ENCODE measurements around the gene BAK1.
A peak's percentile ranks its signal among the peaks of the same experiment; 100 is the strongest.

BAK1 gene

DNA sequence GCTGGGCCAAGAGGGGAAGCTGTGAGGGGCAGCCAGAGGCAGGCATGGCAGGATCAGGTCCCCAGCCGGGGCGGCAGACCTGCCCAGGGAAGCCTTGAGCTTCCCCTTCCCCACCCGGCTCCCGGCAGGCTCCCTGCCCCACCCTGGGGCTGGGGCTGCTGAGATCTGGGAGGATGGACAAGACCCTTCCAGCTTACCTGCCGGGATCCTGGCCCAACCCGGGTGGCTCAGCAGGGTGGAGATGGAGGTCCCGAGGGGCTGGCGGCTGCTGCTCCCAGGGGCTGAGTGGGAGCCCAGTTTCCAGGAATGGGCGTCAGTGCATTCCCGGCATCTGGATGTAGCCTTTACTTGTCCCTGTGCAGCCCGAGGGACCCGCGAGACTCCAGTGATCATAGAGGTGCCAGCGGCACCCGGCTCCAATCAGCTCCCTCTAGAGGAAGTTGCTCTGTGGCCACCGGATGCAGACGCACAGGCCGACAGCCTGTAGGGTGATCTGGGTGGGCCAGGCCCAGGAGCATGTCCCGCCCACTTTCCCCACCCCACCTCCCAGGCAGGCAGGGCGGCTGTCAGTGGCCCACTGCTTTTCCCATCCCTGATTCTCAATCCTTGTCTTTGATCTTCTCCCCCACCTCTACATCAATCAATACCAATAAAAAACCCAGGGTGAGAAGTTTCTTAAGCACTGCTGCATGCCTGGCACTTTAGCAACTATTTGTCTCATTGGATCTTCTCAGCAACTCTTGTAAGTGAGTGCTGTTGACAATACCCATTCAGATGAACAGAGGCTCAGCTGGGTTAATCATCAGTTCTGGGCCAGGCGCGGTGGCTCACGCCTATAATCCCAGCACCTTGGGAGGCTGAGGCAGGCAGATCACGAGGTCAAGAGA is at the start of gene BAK1:
TSS of gene BAK1 (minus strand) at position 449 of the 887 bp plus-strand sequence. CDS start 2,672 bp downstream, outside the sequence.
- DNase-seq (ENCODE audit: low read depth, low spot score) = peak; percentile 95

DNA sequence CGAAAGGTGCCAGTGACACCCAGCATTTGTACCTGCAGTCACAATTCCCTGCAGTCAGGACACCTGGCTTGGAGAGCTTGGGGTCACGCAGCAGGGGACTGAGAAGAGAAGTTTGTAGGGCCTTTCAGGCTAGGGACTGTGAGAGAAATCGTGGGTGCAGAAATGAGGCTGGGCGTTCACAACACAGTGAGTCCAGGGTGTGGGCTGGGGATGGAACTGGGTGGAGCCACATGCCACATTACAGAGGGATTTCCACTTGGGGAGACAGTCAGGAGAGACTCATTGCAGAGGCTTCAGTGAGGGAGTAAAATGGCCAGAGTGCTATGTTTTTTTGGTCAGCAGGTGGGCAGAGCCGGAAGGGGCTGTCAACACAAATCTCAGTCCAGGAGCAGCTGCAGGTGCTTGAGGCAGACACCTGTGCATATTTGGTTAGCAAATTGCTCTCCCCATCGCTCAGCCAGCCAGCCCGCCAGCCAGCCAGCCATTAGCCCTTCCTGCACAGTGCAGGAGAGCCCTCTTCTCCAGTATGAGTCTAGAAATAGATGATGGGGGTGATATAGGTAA is 48.4 kb upstream of the BAK1 start:
- DNase-seq (ENCODE audit: low read depth, low spot score) = no peak

DNA sequence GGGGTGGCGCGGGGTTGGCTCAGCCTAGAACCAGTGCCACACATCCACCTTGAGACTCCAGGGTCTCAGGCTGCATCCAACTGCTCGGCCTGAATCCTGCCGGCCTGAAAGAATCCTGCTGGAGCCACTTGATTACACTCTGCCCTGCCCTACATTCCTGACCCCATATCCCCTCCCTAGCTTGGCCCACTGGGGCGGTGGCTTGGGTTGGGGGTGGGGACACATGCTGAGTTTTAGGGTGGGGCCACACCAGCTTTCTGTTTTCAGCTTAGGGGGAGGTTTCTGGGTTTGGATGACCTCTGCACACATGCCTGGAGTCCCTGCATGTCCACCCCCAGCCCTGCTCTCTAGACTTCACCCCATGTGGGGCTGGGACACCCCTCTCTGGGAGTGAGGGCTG is 47.8 kb upstream of the BAK1 start:
- no peak for DNase-seq (ENCODE audit: low read depth, low spot score)

DNA sequence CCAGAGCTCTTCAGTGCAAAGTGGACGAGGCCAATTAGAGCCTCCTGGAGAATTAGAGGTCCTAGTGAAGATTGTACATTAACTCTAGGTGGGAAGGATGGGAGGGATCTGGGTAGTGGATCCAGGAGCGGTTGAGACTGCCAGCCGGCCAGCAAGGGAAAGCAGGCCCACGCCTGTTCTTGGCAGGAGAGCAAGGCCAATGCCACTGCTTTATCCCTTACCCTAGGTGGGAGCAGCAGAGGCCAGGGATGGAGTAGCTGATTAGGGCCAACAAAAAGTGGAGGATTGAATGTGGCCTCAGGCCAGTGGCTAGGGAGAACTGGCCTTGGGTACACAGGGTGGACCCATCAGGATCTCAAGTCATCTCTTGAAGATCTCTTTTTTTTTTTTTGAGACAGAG is 44.8 kb upstream of the BAK1 start:
- no peak for DNase-seq (ENCODE audit: low read depth, low spot score)

DNA sequence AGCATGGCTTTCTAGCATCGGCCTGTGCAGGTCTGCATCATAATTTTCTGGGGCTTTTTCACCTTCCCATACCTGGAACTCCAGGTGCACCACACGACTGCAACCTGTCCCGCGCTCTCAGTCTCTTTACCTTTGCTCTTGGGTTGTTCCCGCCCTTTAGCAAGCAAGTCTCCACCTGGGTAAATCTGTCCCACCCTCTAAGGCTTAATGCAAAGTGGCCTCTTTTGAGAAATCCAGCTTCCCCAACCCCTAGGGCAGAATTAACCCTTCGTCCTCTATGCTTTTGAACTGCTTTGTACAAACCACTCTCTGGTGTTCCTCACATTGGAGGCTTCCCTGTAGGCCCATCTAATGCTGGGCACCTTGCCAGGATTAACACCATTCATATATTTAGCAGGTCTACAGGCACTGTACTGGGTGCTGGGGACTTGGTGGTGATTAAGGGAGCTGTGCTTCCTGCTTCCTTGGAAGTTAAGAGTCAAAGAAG is 43.9 kb upstream of the BAK1 start:
- DNase-seq (ENCODE audit: low read depth, low spot score) = no peak

DNA sequence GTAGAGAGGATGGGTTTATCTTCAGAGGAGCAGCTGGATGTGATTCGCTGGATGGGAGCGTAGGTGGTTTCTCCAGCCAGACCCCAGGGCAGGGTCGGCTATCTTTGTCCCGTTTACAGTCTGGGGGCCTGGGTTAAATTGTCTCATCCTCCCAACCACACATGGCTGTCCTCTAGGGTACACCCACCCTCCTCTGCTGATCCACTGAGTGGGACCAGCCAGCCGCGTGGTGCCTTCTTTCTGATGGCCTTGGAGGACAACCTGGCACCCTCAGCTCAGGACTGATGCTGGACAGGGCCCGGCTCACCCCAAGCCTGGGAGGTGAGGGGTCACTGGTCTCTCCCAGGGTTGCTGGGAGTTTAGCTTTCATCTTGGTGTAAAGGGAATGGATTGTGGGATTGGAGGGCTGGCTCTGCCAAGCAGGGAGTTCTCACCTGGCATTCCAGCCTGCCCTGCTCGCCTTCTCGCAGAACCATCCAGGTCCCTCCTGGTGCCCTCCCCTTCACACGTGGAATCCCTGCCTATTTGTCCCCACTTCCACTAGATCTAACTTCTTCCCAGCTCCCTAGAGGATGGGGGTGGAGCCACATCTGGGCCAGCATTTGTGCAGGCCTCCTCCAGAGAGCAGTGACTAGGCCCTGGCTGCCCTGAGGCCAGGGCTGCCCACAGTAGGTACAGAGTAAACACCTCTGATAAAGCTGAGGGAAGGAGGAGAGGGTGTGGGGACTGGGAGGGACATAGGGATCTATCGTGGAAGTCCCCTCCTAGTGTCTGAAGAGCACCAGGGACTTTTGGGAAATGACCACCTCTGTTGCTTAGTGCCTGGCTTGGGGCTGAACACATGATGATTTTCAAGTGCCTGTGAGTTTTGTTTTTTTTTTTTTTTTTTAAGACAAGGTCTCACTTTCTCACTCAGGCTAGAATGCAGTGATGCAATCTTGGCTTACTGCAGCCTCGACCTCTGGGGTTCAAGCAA is 42.7 kb upstream of the BAK1 start:
- DNase-seq (ENCODE audit: low read depth, low spot score) = peak; percentile 71

DNA sequence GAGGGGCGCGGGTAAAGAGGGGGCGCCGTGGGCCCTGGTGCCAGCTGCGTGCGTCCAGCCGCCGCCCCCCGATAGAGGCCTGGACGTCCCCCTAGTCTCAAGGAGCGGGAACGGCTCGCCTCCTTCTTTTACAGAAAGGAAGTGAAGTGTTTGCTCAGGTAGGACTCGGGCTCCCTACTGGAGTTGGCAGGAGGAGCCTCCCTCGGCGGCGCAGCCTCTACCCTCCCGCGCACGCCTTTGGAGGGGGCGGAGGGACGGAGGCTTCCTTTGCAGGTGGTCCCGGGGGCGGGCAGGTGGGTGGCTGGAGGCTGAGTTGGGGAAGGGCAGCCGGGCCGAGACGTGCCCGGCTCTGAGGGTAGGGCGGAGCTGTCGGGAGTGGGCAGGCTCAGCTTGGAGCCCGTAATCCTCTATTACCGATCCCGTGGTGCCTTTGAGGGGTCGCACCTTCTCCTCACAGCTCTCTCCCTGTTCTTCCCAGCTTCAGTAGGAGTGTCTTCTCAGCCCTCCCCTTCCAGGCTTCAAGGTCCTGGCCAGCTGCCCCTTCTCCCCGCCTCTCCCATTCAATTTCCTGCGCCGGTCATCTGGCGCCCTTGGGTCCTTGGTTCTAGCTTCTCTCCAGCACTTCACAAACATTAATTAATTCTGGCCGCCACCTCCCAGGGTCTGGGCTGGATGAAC is 41.8 kb upstream of the BAK1 start:
- DNase-seq (ENCODE audit: low read depth, low spot score) = no peak

DNA sequence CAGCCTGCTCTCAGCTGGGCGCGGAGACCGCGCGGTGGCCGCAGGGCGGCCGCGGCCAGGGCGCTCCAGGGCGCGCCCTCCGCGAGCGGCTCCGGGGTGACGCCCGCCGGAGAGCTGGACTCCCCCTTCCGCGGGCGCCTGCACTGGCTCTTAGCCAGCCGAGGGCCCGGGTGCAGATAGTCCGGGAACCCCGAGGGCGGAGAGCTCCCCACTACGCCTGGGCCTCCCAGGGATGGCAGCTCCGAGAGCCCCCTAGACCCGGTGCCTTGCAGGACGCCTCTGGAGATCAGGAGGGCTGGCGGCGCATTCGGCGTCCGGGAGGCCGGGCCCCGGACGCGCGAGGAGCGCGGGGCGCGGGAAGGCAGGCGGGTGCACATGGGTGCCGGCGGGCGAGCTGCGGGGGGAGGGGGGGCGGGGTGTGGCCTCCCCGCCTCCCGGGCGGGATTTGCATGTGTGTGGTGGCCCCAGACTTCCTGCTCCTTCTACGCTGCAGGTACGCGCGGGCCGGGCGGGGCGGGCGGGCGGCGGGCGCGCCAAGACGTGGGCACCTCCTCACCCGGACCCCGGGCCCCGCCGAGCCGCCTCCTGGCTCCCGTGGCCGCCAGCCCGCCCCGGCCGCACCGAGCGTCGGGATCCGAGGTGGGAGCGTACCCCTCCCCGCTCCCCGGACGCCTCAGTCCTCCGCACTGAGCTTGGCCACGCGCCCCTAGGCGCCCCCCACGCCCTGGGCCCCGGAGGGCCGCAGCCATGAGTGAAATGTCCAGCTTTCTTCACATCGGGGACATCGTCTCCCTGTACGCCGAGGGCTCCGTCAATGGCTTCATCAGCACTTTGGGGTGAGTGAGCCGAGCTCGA is 41.0 kb upstream of the BAK1 start, which contains the start of gene ITPR3:
TSS of gene ITPR3 (plus strand) at position 467 of the 855 bp plus-strand sequence. CDS start at position 748, 281 bp downstream.
- no peak for DNase-seq (ENCODE audit: low read depth, low spot score)

DNA sequence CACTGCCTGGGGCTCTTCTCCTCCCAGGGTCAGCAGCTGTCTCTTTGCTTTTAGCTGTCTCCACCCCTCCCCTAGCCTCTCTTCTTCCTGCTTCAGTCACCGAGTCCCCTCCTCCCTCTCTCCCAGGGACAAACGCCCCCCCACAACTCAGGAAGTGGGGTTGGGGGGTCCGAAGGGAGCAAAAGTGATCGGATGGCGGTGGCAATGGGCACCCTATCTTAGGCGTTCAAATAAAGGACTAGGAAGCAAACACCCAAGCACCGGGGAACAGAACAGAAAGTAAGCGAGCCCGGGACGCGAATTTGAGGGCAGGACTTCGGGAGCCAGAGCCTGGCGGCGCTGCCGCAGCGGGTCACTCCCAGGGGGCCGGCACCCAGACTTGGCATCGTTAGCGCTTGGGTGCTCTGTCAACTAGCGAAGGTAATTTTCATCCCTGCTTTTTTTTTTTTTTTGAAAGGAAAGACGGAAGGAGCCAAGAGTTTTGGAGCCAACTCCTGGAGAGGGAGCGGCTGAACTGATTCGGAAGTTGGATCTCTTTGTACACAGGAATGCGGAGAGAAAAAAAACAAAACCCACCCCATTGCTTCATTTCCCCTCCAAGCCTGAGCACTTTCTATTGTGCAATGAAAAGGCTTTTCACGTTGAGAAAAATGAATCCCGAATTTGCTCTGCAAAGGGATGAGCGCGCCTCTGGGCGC is 40.2 kb upstream of the BAK1 start:
- no peak for DNase-seq (ENCODE audit: low read depth, low spot score)

DNA sequence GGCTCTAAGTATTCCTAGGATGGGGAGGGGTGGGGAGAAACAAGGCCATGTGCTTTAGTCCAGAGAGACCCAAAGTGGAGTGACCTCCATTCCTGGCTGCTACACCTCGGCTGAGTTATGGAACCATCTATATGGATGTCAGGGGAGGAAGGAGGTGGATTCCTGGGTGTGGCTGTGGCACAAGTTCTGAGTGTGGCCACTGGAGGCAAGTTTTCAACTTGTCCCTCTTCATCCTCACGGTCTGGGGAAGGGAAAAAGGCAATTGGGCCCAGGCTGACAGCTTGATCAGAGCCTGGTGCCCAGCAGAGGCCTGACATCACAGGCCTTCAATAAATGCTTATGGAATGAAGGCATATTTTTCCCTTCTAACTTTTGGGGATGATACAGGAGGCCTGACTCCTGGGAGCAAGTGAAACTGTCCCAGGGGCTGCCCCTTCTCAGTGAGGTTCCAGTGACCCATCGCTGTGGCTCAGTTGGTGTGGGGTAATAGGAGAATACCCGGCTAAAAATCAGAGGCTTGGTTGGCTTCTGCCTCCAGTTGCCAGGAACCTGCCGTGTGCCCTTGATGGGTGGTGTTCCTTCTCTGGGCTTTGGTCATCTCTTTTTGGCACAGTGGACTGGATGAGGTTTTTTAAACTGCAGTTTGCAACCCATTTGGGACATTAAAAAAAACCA is 39.2 kb upstream of the BAK1 start:
- no peak for DNase-seq (ENCODE audit: low read depth, low spot score)

DNA sequence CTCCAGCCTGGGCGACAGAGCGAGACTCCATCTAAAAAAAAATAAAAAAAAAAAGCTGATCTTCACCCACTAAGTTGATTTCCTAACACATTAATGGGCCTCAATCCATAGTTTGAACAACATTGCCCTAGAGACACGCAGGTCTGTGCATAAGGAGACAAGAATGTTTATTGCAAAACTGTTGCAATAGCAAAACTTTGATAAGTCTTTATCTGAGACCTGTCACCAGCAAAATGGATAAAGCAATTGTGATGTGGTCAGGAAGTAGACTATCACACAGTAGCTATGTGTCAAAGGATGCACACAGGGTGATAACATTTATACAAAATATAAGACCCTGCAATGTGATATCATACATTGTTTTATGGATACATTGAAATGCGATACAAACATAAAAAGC is 36.8 kb upstream of the BAK1 start:
- no peak for DNase-seq (ENCODE audit: low read depth, low spot score)

DNA sequence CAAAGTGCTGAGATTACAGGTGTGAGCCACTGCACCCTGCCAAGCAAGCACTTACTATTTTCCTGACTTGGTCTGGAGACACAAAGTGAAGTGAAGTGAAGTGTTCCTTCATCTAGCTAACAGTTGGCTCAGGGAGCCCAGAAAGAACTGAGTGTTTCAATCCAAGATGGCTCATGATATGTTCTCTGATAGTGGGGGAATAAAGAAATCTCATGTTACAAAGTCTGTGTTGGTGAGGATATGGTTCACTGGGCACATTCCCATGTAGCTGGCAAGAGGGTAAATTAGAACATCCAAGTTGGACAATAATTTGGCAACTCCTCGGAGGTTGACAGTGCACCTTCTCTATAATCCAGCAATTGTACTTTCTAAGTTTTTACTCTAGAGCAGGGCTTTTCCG is 36.0 kb upstream of the BAK1 start:
- no peak for DNase-seq (ENCODE audit: low read depth, low spot score)

DNA sequence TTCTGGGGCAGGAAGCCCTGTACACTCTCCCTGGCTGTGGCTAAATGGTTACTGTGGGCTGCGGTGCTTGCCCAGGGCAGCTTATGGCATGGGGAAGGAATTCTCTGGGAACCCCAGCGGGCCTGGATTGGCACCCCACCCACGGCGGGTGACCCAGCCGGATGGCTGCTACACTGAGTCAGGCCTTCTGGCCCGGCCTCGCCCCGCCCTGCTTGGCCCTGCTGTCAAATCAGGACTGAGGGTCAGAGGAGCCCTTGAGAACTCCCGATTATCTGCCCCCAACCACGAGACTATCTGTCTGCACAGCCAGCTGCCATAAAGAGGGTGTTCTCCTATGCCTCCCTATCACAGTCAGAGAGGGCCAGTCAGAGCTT is 33.7 kb upstream of the BAK1 start:
- DNase-seq (ENCODE audit: low read depth, low spot score) = no peak

DNA sequence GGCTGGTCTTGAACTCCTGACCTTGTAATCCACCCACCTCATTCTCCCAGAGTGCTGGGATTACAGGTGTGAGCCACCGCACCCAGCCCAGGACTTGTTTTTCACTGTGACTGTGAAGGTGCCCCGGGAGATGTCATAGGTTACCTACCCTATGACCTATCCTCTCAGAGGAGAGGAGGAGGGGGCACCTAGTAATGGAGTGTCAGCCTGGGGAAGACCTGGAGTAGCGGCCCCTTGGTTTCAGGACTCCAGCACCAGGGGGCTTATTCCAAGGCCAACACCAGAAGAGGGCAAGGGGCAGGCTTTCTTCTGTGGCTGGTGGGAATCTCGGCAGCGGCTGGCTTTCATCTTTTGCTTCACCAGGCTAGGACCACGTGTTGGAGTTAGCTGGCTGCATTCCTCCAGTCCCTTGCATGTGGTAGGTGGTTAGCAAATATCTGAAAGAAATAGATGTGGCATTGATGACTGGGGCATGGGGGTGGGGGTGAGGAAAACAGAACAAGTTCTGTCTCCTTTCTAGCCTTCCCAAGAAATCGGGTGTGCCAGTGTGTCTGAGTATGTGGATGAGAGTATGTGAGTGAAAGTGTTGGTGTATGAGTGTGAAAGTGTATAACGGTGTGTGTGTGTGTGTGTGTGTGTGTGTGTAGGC is 33.2 kb upstream of the BAK1 start:
- no peak for DNase-seq (ENCODE audit: low read depth, low spot score)

DNA sequence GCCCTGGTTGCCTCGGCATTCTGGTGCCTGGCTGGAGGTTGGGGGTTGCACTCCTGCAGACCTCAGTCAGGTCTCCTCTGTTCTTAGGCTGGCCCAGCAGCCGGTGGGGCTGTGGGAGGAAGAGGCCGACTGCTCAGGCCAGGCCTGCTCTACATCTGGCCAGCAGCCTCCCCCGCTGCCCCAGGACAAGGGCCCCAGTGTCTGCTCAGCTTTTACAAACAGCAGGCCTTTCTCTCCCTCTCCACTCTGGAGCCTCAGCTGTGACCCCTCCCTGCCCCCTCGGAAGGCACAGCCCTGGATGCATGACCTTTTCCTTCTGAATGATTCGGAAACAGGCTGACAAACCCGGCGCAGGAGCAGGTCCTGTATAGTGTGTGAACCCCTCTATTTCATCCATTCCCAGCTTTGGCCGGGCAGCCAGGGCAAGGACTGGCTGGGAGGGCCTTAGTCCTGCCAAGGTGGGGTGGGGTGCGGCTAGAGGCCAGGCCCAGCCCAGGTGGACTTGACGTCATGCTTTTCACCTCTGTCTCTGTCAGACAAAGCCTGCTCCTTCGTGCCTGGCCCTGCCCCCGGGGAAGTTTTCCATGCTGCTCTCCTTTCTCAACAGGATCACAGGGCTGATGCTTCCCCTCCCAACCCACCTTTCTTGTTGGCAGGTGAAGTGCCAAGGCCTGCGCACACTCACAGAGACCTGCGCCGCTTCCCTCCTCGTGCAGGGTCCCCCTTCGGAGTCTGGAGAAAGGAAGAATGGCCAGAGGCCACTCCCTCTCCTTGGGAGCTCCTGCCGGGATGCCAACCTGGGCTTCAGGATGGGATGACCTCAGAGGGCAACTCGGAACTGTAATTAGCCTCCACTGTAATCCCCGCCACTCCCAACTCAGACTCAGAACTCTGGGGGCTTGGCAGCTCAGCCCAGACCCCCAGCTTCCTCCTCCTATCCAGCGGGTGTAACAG is 31.0 kb upstream of the BAK1 start:
- DNase-seq (ENCODE audit: low read depth, low spot score) = peak; percentile 81

DNA sequence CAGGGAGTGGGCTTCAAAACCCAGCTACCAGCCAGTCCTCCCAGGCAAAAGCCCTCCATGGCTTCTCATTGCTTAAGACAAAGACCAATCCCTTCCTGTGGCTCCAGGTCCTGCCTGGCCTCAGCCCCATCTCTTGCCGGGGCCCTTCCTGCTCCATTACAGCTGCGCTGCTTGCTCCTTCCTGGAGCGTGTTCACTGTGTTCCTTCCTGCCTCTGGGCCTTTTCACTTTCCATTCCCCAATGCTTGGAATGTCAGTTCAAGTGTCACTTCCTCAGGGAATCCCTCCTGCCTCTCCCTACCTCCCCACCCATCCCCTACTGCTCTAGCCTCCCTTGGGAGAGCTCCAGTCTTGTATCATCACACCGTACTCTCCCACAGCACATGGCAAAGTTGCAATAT is 30.0 kb upstream of the BAK1 start:
- no peak for DNase-seq (ENCODE audit: low read depth, low spot score)

DNA sequence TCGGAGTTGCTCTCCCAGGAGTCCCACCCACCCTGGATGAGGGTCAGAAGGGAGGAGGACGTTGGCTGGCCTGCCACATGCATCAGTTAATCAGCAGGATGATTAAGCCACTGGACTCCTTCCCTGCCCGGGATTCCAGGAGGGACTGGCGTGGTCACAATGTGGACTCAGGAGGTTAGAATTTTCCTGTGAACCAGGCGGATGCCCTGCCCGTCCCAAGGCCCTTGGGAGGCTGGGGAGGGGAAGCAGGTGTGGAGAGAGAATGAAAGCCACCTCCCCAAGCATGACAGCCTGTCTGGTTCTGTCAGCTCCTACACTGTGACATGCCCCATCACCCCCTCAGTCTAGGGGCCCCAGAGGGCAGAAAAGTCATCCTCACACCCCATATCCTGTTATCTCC is 29.5 kb upstream of the BAK1 start:
- DNase-seq (ENCODE audit: low read depth, low spot score) = no peak

DNA sequence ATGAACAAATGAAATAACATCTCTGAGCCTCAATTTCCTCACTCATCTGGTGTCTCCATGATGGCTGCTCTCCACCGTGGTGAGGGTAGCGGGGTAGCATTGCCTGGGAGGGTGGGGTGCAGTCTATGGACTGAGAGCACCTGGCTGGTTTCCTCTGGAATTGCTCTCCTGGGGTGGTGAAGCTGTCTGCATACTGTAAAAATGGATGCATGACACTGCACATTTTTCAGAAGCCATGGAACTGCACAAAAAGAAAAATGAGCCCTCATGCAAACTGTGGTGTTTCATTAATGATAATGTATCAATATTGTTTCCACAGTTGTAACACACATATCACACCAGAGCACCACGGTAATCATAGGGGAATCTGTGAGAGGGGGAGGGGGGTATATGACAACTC is 28.9 kb upstream of the BAK1 start:
- no peak for DNase-seq (ENCODE audit: low read depth, low spot score)
